Prostate gland (tissue), 2 donors: ENCODE data around the gene MEGF8. TPM values are rescaled to one million over a fixed set of nuclear protein-coding genes. Genes with fewer than 3 reads are reported as not detected.

Source experiments
- DNase-seq: peaks from one replicate; pipeline ENCODE4 v3.0.0-alpha.2; 2019; ENCODE audit warnings: low spot score
- H3K27ac ChIP-seq, 2 donors: fragments of 200-600 bp; sonication (generic); 2 replicates each; pipeline ENCODE4 v1.5.1; 2017 to 2019
- H3K27me3 ChIP-seq: fragments of 200-600 bp; sonication (generic); replicated peaks from 2 replicates; pipeline ENCODE4 v1.5.1; 2019; ENCODE audit not compliant: insufficient read depth
- H3K36me3 ChIP-seq, 2 donors: fragments of 200-600 bp; sonication (generic); 1 replicate in 1 of 2; 2 replicates in 1 of 2; pipeline versions ENCODE4 v1.5.1 to v1.8.1; 2017 to 2019
- H3K4me1 ChIP-seq: fragments of 200-600 bp; sonication (generic); replicated peaks from 2 replicates; pipeline ENCODE4 v1.5.1; 2019
- H3K4me3 ChIP-seq, 2 donors: fragments of 200-600 bp; sonication (generic); 2 replicates each; pipeline ENCODE4 v1.5.1; 2017 to 2019
- H3K9me3 ChIP-seq: fragments of 200-600 bp; sonication (generic); 2 replicates; pipeline ENCODE4 v1.5.1; 2017
- POLR2A ChIP-seq: fragments of 450-650 bp; IDR thresholded peaks from one replicate; pipeline ENCODE4 v1.6.1; 2016; ENCODE audit warnings: antibody characterized with exemption, mild to moderate bottlenecking
- POLR2AphosphoS5 ChIP-seq: sonication (generic); formaldehyde crosslinking; IDR thresholded peaks from one replicate; pipeline ENCODE4 v1.6.1; 2017; ENCODE audit warnings: antibody characterized with exemption
- WGBS: methylation state at CpG from one replicate; pipeline ENCODE4 v1.1.5; 2018; 5-methylcytosine and 5-hydroxymethylcytosine counted together
- intact Hi-C: fragments of 100-400 bp; cut with DNase I; formaldehyde crosslinking; loops from one replicate; pipeline ENCODE4 v1.14.2; 2022
- total RNA-seq, 2 donors: library from RNA; depleted of rRNA; stranded (reverse); fragments of >200 nt; gene quantifications; one replicate each; pipeline ENCODE4 v1.1.0, GENCODE V29; 2016
- TF ChIP-seq, protein P1 (sequence below), 4 experiments: fragments of 200-600 bp in 2 of 4; fragments of 450-650 bp in 2 of 4; sonication (generic) in 2 of 4; IDR thresholded peaks; 1 replicate in 3 of 4; 2 replicates in 1 of 4; pipeline ENCODE4 v1.5.1; 2016 to 2019; ENCODE audit warnings: antibody characterized with exemption in 4 of 4, mild to moderate bottlenecking in 2 of 4, moderate library complexity in 2 of 4

The MEGF8 gene
- total RNA-seq, 2 donors from 2014 or later, result 22.8 to 30.7 TPM

DNA sequence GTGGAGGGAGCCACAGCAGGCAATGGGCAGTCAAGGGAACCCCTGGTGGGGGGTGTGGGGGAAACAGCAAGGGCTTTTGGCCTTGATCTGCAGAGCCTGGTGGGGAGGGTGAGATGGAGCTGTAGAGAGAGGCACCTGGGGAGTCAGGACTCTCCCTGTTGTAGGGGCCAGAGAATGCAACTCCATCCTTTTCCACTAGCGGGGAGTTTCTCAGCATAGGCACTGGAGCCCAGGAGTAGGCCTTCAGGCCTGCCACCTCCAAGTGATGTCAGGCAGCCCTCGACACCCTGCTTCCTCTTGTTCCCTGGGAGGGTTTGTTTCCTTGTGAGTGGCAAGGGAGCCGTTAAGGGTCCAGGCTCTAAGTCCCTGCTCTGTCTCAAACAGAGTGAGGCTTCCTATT, 25.0 kb downstream of the MEGF8 start:
- DNase-seq, result no peak
- TF ChIP-seq POLR2AphosphoS5 (no peak), POLR2A (no peak)
- TF ChIP-seq, protein P1, sequence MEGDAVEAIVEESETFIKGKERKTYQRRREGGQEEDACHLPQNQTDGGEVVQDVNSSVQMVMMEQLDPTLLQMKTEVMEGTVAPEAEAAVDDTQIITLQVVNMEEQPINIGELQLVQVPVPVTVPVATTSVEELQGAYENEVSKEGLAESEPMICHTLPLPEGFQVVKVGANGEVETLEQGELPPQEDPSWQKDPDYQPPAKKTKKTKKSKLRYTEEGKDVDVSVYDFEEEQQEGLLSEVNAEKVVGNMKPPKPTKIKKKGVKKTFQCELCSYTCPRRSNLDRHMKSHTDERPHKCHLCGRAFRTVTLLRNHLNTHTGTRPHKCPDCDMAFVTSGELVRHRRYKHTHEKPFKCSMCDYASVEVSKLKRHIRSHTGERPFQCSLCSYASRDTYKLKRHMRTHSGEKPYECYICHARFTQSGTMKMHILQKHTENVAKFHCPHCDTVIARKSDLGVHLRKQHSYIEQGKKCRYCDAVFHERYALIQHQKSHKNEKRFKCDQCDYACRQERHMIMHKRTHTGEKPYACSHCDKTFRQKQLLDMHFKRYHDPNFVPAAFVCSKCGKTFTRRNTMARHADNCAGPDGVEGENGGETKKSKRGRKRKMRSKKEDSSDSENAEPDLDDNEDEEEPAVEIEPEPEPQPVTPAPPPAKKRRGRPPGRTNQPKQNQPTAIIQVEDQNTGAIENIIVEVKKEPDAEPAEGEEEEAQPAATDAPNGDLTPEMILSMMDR (IDR thresholded peaks at IDR 0.05), result no peak
- Histone ChIP-seq H3K4me1 (no peaks in the 10 kb centered on the region), H3K27ac (no peak overlapping the region), H3K9me3 (no peaks in the 10 kb centered on the region), H3K36me3 (peaks cover 0 to 4% of the 10 kb centered on the region in 2 donors), H3K27me3 (no peaks in the 10 kb centered on the region), H3K4me3 (no peak overlapping the region)
- intact Hi-C loops, result no loop called here
- 100% methylated on average over 3 of the region's 3 CpGs for WGBS

DNA sequence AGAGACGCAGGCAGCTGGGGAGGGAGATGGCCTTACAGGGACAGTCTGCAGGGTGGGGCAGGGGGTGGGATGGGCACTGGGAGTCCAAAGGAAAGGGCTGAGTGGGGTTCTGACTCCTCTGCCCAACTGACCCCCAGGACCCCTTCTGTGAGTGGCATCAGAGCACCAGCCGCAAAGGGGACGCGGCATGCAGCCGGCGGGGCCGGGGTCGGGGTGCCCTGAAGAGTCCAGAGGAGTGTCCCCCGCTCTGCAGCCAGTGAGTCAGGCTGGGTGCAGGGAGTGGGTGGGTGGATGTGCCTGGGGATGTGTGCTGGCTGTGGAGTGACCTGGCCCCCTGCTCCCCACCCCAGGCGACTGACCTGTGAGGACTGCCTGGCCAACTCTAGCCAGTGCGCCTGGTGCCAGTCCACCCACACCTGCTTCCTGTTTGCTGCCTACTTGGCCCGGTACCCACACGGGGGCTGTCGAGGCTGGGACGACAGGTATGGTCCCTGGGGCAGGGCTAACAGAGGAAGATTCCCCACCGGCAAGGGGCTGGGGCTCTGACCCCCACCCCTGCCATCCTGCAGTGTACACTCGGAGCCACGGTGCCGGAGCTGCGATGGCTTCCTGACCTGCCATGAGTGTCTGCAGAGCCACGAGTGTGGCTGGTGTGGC, 25.8 kb downstream of the MEGF8 start:
- DNase-seq, result no peak

DNA sequence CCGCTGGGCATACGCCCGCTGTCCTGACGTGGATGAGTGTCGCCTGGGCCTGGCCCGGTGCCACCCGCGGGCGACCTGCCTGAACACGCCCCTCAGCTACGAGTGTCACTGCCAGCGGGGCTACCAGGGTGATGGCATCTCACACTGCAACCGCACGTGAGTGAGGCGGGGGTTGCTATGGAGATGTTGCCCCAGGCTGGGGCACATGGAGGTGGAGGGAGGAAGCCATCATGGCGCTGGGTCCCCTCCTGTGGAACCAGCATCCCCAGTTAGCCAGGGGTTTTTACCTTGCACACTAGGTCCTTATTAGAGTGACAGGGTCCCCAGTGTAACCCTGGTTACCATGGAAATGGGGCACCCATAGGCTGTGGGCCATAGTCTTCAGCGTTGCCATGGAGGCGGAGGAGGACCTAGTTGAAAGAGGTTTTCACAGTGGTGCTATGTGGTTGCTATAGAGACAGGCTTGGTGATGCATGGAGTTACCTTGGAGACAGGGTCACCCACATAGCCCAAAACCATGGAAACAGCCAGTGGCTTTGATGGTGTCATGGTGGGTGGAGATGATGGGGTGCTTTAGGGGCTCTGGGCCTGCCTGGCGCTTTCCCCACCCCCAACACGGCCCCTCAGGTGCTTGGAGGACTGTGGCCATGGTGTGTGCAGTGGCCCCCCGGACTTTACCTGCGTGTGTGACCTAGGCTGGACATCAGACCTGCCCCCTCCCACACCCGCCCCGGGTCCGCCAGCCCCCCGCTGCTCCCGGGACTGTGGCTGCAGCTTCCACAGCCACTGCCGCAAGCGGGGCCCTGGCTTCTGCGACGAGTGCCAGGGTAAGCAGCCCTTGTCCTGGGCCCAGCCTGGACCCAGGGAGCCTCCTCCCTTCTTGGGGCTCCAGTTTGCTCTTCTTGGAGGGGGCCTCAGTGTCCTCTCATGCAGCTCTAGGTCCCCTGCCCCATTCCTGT, 27.1 kb downstream of the MEGF8 start:
- DNase-seq, result peak; percentile 22
- Histone ChIP-seq H3K9me3 (no peaks in the 10 kb centered on the region), H3K27ac (no peak overlapping the region), H3K4me3 (no peak overlapping the region), H3K4me1 (no peaks in the 10 kb centered on the region), H3K36me3 (peaks cover 4 to 5% of the 10 kb centered on the region in 2 donors), H3K27me3 (no peaks in the 10 kb centered on the region)
- WGBS, result 63% methylated on average over 26 of the region's 31 CpGs
- no peak for TF ChIP-seq POLR2AphosphoS5
- TF ChIP-seq, protein P1 (IDR thresholded peaks at IDR 0.05), result no peak
- no peak for TF ChIP-seq POLR2A
- intact Hi-C loops, result no loop called here

More for the DNA sequence above, 25.8 kb downstream of the MEGF8 start:
- Histone ChIP-seq H3K36me3 (peaks cover 0 to 4% of the 10 kb centered on the region in 2 donors), H3K27me3 (no peaks in the 10 kb centered on the region), H3K4me3 (no peak overlapping the region), H3K9me3 (no peaks in the 10 kb centered on the region), H3K4me1 (no peaks in the 10 kb centered on the region), H3K27ac (no peak overlapping the region)
- WGBS, result 84% methylated on average over 20 of the region's 21 CpGs
- TF ChIP-seq POLR2AphosphoS5 (no peak), POLR2A (no peak)
- TF ChIP-seq, protein P1 (IDR thresholded peaks at IDR 0.05), result no peak
- intact Hi-C loops, result no loop called here

DNA sequence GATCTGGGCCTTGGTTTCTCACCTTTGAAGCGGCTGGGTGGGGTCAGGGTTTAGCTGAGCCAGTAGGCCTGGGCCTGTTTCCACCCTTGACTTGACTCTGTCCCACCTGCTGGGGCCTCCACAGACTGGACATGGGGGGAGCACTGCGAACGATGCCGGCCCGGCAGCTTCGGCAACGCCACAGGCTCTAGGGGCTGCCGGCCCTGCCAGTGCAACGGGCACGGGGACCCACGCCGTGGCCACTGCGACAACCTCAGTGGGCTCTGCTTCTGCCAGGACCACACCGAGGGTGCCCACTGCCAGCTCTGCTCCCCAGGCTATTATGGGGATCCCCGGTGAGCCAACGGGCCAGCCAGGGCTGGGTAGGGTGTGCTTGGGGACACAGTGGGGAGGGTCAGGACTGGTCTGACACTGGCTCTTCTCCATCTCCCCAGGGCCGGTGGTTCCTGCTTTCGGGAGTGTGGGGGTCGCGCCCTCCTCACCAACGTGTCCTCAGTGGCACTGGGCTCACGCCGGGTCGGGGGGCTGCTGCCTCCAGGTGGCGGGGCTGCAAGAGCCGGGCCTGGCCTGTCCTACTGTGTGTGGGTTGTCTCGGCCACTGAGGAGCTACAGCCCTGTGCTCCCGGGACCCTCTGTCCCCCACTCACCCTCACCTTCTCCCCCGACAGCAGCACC, 28.0 kb downstream of the MEGF8 start:
- TF ChIP-seq, protein P1 (IDR thresholded peaks at IDR 0.05), result no peak
- TF ChIP-seq POLR2AphosphoS5 (no peak), POLR2A (no peak)
- Histone ChIP-seq H3K4me1 (no peaks in the 10 kb centered on the region), H3K27ac (no peak overlapping the region), H3K36me3 (peaks cover 3 to 5% of the 10 kb centered on the region in 2 donors), H3K9me3 (no peaks in the 10 kb centered on the region), H3K27me3 (no peaks in the 10 kb centered on the region), H3K4me3 (no peak overlapping the region)
- WGBS, result 91% methylated on average over 22 of the region's 29 CpGs
- DNase-seq, result no peak
- intact Hi-C loops, result no loop called here
